ENCODE measurements around the gene LMNTD1.

LMNTD1 gene

GRCh38 chr12:25550186-25550585 is 2.9 kb downstream of the LMNTD1 start:
- DNase-seq, result no peak

DNA sequence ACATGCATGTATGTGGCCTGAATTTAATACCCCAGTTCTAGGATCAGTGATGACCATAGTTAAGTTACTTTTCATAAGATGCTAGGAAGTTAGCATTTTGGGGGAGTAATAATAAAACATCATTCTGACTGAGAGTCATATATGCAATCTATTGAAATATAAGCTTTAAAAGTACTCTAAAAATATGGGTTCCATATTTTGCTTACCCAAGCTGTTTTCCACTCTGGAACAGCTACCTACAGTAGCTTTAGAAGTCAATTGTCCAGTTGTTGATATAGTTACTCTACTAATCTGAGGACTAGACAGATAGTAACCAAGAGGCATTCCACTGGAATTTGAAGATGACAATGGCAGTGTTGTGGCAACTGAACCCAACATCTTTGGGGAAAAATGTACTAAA is 4.0 kb downstream of the LMNTD1 start:
- DNase-seq, result no peak

- no peak for DNase-seq
Observed at GRCh38 chr12:25546318-25546717, 6.8 kb downstream of the LMNTD1 start.

DNA sequence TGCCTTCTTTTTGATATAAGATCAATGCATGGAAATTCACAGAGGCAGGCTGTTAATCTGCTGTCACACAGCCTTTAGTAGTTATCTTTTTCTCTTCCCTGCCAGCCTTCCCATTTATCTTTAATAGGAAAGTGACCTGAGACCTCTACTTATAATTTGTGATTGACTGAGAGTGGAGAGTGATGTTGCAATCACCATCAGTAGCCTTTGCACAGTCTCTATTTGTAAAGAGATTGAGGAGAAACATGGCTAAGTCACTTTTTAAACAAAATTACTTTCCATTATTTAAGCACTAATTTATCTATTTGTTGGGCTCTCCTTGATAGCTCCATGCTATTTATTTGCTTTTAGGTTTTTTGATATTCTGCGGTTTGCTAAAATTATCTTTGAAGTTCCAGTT is 19.9 kb downstream of the LMNTD1 start:
- no peak for DNase-seq

DNA sequence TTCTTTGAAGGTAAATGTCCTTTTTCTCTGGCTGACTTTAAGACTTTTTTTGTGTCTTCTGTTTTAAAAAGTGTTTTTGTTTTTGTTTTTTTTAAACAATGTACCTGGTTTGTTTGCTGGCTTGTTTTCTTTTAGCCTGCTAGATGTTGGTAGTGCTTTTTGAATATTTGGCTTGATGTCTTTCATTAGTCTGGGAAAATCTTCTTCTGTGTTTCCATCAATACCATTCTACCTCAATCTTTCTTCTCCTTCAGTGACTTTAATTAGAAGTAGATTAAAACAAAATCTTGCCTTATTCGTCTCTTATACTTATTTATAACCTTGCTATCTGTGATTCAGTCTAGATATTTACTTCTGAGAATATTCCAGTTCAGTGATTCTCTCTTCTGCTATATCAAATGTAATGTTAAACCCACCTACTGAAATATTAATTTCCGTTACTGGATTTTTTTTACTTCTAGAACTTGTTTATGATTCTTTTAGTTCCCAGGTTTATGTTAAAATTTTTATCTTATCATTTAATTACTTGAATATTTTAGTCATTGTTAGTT is 21.5 kb downstream of the LMNTD1 start:
- no peak for DNase-seq

DNA sequence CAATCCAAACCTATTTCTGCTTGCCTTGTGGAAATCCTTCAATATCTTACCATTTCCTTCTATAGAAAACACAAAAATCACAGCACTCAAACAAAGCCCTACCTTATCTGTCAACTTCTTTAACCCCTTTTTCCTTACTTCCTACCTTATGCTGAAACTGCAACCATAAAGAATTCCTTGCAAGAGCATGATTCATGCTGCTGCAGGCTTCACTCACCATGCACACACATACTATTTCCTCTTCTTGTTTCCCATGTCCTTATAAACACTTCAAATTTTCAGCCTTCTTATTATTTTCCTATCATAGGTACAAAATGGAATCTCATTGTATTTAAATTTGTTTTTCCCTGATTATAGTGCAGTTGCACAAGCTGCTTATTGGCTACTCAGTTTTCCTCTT is 23.3 kb downstream of the LMNTD1 start:
- DNase-seq, result no peak

DNA sequence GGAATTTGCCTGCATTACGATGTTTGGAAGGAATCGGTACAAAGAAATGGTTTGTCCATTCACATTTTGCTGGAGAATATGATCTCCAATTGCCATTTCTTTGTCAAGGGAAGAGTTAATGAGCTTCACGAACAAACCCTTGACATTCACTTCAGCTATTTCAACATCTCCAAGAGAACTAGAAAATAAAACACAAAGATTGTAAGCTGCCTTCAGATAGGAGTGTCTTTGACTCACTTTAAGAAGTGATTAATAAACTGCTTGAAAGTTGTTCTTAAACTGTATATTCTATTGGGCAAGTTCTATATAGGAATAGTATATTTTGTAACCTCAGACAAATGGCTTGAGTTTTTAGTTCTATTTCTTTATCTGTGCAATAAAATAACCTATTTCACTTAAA is 26.3 kb downstream of the LMNTD1 start:
- no peak for DNase-seq

DNA sequence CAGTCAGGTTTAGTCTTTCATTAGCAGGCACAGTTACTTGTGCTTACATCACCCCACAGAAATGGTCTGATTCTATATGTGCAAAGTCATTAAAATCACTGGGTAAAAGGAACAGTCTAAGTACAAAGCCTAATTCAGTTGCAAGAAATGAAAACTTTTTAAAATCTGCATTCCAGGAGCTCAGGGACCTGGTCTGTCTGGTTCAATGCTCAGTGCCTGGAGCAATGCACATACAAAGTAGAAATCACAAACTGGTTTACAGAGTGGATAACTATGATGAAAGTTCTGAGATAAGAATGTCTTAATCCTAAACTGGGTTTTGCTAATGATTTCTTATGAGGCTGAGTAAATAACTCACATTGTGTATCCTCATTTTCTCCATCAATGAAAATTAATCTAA is 28.7 kb downstream of the LMNTD1 start:
- DNase-seq, result no peak

DNA sequence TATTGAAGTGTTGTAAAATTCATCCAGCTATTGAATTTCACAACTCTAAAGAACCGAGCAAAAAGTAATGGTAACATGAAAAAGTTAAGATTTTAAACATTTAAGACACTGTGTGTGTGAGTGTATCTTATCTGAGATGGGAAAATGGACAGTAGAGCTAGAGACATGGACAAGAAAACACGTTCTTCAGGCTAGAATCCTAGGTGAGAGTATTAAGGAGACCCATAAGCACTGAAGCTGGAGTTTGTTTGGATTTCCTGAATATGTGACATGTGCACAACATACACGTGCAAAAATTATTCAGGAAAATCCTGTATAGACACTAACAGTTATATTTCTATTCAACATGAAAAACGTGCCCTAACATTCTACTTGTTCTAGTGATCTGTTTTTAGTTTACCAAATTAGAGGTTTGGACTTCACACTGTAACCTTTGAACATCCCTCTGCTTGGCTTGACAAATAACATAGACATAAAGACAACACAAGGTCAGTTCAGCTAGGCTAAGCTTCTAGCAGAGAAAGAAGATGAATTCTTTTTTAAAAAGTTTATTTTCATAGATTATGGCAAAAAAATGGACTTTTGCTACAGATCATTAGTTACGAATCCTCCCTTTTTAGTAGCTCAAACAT is 31.3 kb downstream of the LMNTD1 start:
- DNase-seq, result no peak

DNA sequence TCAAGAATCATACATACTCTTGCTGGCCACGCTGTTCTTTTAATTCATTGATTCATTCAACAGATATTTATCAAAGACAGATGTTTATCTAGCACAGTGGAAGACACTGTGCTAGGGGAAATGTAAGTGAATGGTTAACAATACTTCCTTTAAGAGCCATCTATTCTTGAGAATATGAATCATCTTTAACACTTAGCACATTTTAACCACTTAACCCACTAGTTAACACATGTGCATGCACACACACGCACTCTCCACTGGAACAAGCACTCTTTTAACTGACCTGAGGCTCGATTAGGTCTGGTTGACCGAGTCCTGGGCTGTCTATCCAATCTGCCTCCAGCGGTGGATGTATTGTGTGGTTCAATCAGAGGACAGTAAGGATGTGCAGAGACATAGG is 34.6 kb downstream of the LMNTD1 start:
- peak; percentile 1 for DNase-seq

GRCh38 chr12:25504744-25505143 is 48.3 kb downstream of the LMNTD1 start:
- no peak for DNase-seq

GRCh38 chr12:25503666-25504065 is 49.4 kb downstream of the LMNTD1 start:
- DNase-seq, result no peak

DNA sequence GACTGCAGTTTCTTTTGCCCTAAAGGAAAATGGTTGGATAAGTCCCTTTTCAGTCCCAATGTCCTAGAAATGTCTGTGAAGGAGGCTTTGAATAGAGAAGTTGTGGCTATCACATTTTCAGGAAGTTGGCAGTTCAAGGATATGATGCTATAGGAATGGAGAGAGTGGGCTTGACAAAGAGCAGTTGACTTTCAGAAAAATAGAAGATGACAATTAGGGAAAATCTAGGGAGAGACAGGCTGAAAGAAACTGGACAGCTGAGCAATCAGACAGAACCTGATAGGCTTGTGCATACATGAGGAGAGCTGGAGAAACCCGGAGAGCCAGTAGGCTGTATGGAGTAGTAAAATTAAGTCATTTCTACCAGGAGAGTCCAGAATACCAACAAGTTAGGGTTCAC is 50.5 kb downstream of the LMNTD1 start:
- DNase-seq, result no peak

DNA sequence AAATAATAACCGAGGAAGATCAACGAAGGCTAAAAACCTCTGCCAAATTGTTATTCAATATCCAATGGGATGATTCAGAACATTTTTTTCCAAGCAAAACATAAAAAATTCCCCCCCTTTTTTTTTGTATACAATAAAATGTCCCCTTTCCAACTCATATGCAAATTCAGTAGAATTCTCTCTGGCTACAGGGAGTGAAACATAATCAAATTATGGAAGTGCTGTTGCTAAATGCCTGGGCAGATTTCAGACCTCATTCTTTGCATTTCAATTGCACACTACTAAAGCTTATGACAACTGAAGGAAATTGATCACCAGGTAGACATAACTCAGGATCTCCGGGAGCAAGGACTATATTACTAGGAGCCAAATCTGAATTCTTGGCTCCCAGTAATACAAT is 51.0 kb downstream of the LMNTD1 start:
- no peak for DNase-seq

GRCh38 chr12:25501549-25501948 is 51.5 kb downstream of the LMNTD1 start:
- DNase-seq, result no peak

GRCh38 chr12:25500651-25501050 is 52.4 kb downstream of the LMNTD1 start:
- no peak for DNase-seq

DNA sequence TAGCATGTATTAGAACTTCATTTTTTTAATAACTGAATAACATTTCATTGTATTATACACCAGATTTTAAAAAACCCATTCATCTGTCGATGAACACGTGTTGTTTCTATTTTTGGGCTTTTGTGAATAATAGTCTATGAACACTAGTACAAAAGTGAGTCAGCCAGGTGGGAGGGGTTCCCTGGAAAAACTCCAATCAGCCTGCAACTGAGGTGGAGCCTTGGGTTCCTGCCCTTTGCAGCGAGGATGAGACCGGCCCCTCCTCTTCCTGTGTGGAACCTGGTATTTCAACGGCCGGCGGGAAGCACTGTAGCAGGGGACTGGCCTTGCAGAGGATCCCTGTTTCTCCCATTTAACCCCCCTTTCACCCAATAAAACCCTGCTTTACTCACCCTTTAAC is 56.1 kb downstream of the LMNTD1 start:
- DNase-seq, result no peak

DNA sequence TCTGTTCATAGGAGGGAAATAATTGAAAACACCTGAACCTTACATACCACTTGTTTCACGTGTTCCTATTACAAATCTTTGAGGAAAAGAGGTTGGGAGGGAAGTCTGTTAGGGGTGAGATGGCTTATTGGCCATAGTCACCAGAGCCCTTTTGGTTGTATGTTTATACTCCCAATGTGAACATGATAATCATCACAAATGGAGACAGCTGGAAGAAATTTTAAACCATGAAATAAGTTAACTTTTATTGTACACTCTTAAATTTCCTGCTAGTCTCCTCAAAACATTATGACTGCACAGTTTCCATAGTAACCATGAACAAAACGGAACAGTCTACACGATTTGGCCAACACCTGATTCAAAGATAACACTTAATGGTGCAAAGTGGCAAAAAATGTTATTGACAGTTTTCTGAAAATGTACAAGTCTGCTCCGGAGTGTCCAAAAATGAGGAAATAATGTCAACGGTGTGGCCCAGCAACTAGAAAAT is 56.9 kb downstream of the LMNTD1 start:
- DNase-seq, result peak; percentile 24

DNA sequence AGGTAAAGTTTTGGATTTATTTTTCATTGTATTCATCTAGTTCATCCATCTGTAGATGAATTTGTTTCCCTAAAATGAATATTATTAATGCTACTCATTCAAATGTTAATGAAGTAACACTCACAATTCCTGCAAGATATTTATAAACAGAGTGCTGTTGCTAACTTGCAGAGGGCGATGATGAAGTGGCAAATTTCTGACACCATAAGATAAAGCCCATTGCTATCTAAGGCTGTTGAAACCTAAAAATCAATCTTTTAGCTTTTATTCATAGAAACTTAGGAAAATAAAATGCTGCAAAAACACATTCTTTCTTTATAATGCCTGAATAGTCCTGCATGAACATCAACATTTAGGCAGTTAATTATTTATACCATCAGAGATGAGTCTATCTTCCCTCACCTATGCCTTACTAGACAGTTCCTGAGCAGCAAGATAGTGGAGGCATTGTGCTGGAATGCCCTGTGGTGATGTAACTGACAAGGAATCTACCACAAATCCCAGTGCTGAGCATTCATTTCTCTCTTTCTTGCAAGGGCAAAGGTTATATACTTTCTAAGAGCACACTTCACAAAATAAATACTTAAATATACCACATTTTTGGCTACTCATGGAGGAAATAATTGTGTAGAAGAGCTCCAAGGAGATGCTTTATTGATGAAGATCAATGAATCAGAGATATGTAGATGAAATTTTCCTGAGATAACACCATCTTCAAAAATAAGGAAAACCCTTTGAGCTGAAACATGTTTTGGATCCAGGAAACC is 57.6 kb downstream of the LMNTD1 start:
- no peak for DNase-seq

DNA sequence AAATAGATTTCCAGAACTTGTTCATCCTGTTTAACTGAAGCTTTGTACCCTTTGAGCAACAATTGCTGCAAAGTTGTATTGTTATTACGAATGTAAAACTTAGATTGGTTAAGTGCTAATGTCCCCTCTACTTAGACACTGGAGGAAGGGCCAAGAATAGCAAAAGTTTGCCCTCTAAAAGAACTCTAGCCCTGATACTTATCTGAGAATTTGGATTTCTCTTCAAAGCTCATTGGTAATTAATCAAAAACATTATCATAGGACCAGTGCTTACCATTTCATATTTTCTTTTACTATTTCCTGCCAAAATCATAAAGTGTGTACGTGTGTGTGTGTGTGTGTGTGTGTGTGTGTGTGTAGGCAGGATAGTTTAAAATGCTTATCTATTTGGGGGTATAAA is 58.2 kb downstream of the LMNTD1 start:
- no peak for DNase-seq

- DNase-seq, result no peak
Observed at GRCh38 chr12:25493682-25494081, 59.4 kb downstream of the LMNTD1 start.

DNA sequence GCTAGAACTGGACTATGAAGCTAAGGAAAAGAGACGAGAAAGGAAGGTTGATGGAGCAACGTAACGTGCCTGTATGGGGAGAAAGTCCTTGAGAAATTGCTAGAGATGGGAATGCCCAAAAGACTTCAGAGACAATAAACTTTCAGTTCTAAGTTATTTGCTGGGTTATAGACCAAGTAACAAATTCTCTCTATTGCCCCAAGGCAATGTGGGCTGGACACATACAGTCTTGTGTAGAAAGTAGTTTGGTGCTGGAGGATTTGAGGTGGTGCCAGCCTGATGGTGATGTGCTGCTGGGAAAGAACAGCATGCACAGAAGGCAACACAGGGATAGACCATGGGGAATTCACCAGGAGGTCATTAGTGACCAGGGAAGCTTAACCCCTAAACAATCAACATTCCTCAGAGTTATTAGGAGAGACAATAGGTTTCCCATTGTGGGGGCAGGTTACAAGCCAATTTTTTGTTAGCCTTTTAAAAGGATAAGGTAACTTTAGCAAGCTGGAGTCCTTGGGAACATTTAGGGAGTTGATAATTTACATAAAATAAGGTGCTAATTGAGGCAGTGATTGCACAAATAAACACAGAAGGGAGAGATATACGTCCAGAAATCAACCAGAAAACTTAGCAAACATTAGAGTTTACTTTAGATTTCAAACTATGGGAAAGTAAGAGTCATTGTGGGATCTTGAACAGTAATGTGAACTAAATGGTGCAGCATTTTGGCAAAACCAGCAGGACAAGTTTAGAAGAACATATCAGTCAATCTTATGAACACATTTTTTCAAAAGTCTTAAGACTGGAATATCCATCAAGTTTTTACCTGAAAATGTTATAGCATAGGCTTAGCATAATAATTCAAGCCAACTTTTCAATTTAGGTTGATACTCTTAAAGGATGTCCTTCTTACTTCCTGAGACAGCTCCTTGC is 61.4 kb downstream of the LMNTD1 start:
- no peak for DNase-seq

All from hematopoietic multipotent progenitor cell treated with erythropoietin and hydrocortisone succinate and interleukin-3 and kit ligand, for 4 days (in vitro differentiated cells).